Psoas muscle (tissue), 8 donors: ENCODE results near the gene EXPH5. TPM values are rescaled to one million over a fixed set of nuclear protein-coding genes. Genes with fewer than 3 reads are reported as not detected.

ENCODE experiments used
- ATAC-seq, 4 donors: fragments of 200-7000 bp; cut with Tn5 transposase; one replicate each; pipeline ENCODE4 v1.9.1; 2020; ENCODE audit warnings: moderate library complexity in 3 of 4, mild to moderate bottlenecking in 2 of 4
- DNase-seq, 2 donors: peaks; one replicate each; pipeline ENCODE4 v3.0.0-alpha.2; 2020
- H3K27ac ChIP-seq: fragments of 200-600 bp; one replicate; pipeline ENCODE4 v1.8.0; 2022
- H3K27me3 ChIP-seq, 3 donors: fragments of 200-600 bp in 1 of 3; one replicate each; pipeline versions ENCODE4 v1.6.1 to v1.8.0; 2013 to 2022; ENCODE audit warnings: low read length in 2 of 3, mild to moderate bottlenecking in 2 of 3, moderate library complexity in 1 of 3; ENCODE audit not compliant: insufficient read depth in 3 of 3
- H3K36me3 ChIP-seq, 2 donors: fragments of 200-600 bp in 1 of 2; one replicate each; pipeline versions ENCODE4 v1.6.1 to v1.8.0; 2013 to 2022; ENCODE audit warnings: low read depth in 1 of 2, mild to moderate bottlenecking in 1 of 2, moderate library complexity in 1 of 2; ENCODE audit not compliant: insufficient read depth in 1 of 2
- H3K4me1 ChIP-seq: fragments of 200-600 bp; one replicate; pipeline ENCODE4 v1.8.0; 2022
- H3K4me3 ChIP-seq: fragments of 200-600 bp; one replicate; pipeline ENCODE4 v1.8.0; 2022; ENCODE audit warnings: mild to moderate bottlenecking
- H3K9me3 ChIP-seq: fragments of 200-600 bp; one replicate; pipeline ENCODE4 v1.8.0; 2022
- WGBS, 3 donors: extraction: QIAGEN DNeasy Blood & Tissue Kit; methylation state at CpG; one replicate each; pipeline versions ENCODE4 v1.1.6 to v1.1.7; 2013; 5-methylcytosine and 5-hydroxymethylcytosine counted together
- intact Hi-C, 2 donors: fragments of 100-400 bp; cut with DNase I; formaldehyde crosslinking; loops; one replicate each; pipeline versions ENCODE4 v1.11.0 to v1.14.2; 2022
- polyA plus RNA-seq, 3 donors: library from polyadenylated mRNA; stranded (reverse); fragments of 200-250 nt; gene quantifications; one replicate each; pipeline ENCODE4 v1.2.3, GENCODE V29; 2013
- total RNA-seq, 4 donors: library from RNA; stranded (reverse); fragmentation: NEBNext Ultra II Directional in 2 of 4; extraction: Animal tissue kit (Norgen Biotek cat#: 25700) in 2 of 4; gene quantifications; one replicate each; pipeline versions ENCODE4 v1.2.1 to v1.2.4, GENCODE V29; 2021 to 2023
- TF ChIP-seq, protein P1 (sequence below): fragments of 200-600 bp; IDR thresholded peaks from one replicate; pipeline ENCODE4 v1.8.0; 2022; ENCODE audit warnings: antibody characterized with exemption
- donor health status: healthy with polysubstance abuse.
- donor health status: DM: no; HTN: no; CAD: no; lungs with moderate emphysema.
- donor health status: Bipolar disorder and iron deficiency.
- donor health status: healthy.
- donor health status: DM: yes; HTN: yes; CAD: no.
- donor health status: DM: no; HTN: no; CAD: no.
- donor health status: DM: no; HTN: no; CAD: no.
- donor health status: DM: yes; HTN: yes; CAD: no.

Gene EXPH5
- total and polyA plus RNA-seq, 7 donors = 0.01 to 0.58 (median 0.15) TPM

DNA sequence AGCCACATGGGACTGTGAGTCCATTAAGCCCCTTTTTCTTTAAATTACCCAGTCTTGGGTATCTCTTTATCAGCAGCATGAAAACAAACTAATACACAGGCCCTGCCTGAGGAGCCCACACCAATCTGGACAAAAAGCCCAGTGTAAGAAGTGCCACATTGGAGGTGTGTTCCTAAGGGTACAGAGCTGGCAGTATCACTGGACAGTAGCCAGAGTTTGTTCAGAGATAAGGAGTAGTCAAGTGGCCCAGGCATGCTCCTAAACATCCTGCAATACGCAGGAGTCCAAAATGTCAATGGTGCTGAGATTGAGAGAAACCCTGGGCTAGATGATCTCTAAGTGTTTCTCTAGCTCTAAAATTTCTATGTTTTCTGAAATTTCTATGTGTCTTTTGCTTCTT lies 68.4 kb downstream of the EXPH5 start:
- 97 to 100% (median 100%) methylated on average over 1 of the region's 1 CpG for WGBS, 3 donors

DNA sequence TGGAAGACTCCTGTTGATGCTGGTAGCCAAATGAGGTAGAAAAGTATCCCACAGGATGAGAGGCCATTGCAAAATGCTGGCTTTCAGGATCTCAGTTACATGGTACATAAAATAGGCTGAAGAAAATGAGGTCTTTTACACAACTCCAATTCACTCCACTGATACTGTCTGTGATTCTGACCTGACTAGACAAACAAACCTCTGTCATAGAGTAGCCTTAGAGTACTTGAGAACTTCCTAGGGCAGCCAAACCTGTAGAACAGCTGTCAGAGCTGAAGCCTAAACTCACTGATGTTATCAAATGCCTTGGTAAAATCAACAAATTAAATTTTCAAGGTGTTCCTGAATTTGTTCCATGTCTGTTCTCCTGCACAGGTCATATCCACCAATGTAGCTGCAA lies 69.1 kb downstream of the EXPH5 start:
- intact Hi-C loops = no loop called here
- Histone ChIP-seq H3K4me3 (no peak overlapping the region), H3K27ac (no peak overlapping the region), H3K27me3 (peaks cover 0 to under 1% (median 0%) of the 10 kb centered on the region in 3 donors), H3K36me3 (no peaks in the 10 kb centered on the region), H3K9me3 (no peaks in the 10 kb centered on the region), H3K4me1 (no peaks in the 10 kb centered on the region)
- TF ChIP-seq, protein P1, sequence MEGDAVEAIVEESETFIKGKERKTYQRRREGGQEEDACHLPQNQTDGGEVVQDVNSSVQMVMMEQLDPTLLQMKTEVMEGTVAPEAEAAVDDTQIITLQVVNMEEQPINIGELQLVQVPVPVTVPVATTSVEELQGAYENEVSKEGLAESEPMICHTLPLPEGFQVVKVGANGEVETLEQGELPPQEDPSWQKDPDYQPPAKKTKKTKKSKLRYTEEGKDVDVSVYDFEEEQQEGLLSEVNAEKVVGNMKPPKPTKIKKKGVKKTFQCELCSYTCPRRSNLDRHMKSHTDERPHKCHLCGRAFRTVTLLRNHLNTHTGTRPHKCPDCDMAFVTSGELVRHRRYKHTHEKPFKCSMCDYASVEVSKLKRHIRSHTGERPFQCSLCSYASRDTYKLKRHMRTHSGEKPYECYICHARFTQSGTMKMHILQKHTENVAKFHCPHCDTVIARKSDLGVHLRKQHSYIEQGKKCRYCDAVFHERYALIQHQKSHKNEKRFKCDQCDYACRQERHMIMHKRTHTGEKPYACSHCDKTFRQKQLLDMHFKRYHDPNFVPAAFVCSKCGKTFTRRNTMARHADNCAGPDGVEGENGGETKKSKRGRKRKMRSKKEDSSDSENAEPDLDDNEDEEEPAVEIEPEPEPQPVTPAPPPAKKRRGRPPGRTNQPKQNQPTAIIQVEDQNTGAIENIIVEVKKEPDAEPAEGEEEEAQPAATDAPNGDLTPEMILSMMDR = no peak
- DNase-seq (no peak), ATAC-seq (no peak)

More for the DNA sequence above, 68.4 kb downstream of the EXPH5 start:
- H3K4me3 ChIP-seq = no peak overlapping the region
- H3K9me3 ChIP-seq = no peaks in the 10 kb centered on the region
- ATAC-seq (no peak), DNase-seq (no peak)
- TF ChIP-seq, protein P1 = no peak
- H3K36me3 ChIP-seq = no peaks in the 10 kb centered on the region
- intact Hi-C loops = no loop called here
- H3K27me3 ChIP-seq = no peaks in the 10 kb centered on the region
- no peak overlapping the region for H3K27ac ChIP-seq
- no peaks in the 10 kb centered on the region for H3K4me1 ChIP-seq

DNA sequence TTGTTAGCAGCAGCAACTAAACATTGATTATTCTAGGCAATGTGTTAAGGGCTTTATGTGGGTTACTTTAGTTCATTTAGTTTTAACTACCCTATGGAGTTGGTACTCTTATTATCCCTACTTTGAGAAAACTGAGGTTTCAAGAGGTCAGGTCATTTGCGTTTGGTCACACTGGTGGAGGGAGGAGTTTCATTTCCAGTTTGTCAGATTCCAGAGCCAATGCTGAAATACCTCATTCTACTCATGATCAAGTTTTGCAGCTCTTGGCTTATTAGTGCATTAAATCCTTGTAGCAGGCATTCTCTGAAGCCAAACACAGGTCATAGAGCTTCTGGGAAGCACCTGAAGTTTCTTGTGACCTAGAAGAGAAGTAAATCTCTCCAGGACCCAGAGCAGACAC lies 71.2 kb downstream of the EXPH5 start:
- 33 to 46% (median 36%) methylated on average over 1 of the region's 1 CpG for WGBS, 3 donors

DNA sequence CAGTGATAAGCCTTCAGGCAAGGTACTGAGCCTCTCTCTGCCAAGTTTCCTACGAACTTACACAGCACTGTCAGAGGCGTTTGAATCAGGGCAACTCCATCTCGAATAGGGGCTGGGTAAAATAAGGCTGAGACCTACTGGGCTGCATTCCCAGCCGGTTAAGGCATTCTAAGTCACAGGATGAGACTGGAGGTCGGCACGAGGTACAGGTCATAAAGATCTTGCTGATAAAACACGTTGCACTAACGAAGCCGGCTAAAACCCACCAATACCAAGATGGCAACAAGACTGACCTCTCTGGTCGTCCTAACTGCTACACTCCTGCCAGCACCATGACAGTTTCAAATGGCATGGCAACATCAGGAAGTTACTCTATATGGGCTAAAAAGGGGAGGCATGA lies 75.0 kb downstream of the EXPH5 start:
- no peak for DNase-seq
- peaks cover 0 to 3% (median 0%) of the 10 kb centered on the region in 3 donors for H3K27me3 ChIP-seq
- no peaks in the 10 kb centered on the region for H3K9me3 ChIP-seq
- H3K4me1 ChIP-seq = no peaks in the 10 kb centered on the region
- H3K27ac ChIP-seq = no peak overlapping the region
- ATAC-seq = no peak
- 69 to 74% (median 69%) methylated on average over 10 of the region's 10 CpGs for WGBS, 3 donors
- TF ChIP-seq, protein P1 = no peak
- no peak overlapping the region for H3K4me3 ChIP-seq
- no peaks in the 10 kb centered on the region for H3K36me3 ChIP-seq
- intact Hi-C loops = no loop called here

More for the DNA sequence above, 71.2 kb downstream of the EXPH5 start:
- intact Hi-C loops = no loop called here
- no peak for ATAC-seq
- no peaks in the 10 kb centered on the region for H3K4me1 ChIP-seq
- H3K36me3 ChIP-seq = no peaks in the 10 kb centered on the region
- TF ChIP-seq, protein P1 = no peak
- no peaks in the 10 kb centered on the region for H3K9me3 ChIP-seq
- no peak overlapping the region for H3K4me3 ChIP-seq
- DNase-seq = no peak
- H3K27ac ChIP-seq = no peak overlapping the region
- H3K27me3 ChIP-seq = peaks cover 0 to 3% (median 0%) of the 10 kb centered on the region in 3 donors

DNA sequence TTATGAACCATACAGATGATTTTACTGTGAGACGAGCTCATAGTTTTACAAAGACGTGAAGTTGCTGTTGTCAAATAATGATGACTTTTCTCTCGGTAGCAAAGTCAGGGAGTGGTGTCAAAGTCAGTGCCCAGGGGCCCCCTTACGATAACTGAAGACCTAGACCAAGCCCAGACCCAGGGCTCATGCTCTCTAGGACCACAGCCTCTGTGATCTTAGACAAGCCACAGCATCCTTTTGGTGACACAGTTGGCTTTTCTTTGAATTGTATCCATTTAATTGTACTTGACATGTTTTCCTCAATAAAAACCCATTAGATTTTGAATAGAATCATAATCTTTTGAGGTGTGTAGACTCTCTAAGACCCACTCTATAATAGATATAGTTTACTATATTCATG lies 77.4 kb downstream of the EXPH5 start:
- ATAC-seq = no peak
- H3K4me3 ChIP-seq = no peak overlapping the region
- no peaks in the 10 kb centered on the region for H3K4me1 ChIP-seq
- peaks cover 0 to 3% (median 0%) of the 10 kb centered on the region in 3 donors for H3K27me3 ChIP-seq
- intact Hi-C loops = no loop called here
- 92 to 94% (median 93%) methylated on average over 4 of the region's 4 CpGs for WGBS, 3 donors
- TF ChIP-seq, protein P1 = no peak
- no peak overlapping the region for H3K27ac ChIP-seq
- DNase-seq = no peak
- H3K9me3 ChIP-seq = no peaks in the 10 kb centered on the region
- H3K36me3 ChIP-seq = no peaks in the 10 kb centered on the region
